Vagina (tissue), 2 donors: Measurements from ENCODE around the gene LPCAT1. TPM values are rescaled to one million over a fixed set of nuclear protein-coding genes. Genes with fewer than 3 reads are reported as not detected.
A peak's percentile ranks its signal among the peaks of the same experiment; 100 is the strongest.

Experiments
- DNase-seq, 2 donors: peaks; one replicate each; pipeline ENCODE4 v3.0.0-alpha.2; 2017; ENCODE audit errors: extremely low spot score in 2 of 2
- H3K27ac ChIP-seq: fragments of 200-600 bp; sonication (generic); one replicate; pipeline ENCODE4 v1.5.1; 2019
- H3K27me3 ChIP-seq: fragments of 200-600 bp; sonication (generic); one replicate; pipeline ENCODE4 v1.5.1; 2019
- H3K36me3 ChIP-seq, 2 donors: fragments of 200-600 bp; sonication (generic); one replicate each; pipeline ENCODE4 v1.5.1; 2017 to 2019
- H3K4me1 ChIP-seq: fragments of 200-600 bp; sonication (generic); one replicate; pipeline ENCODE4 v1.5.1; 2019
- H3K4me3 ChIP-seq, 2 donors: fragments of 200-600 bp; sonication (generic); 1 replicate in 1 of 2; 2 replicates in 1 of 2; pipeline ENCODE4 v1.5.1; 2016 to 2019
- H3K9me3 ChIP-seq: fragments of 200-600 bp; sonication (generic); one replicate; pipeline ENCODE4 v1.5.1; 2019
- CTCF ChIP-seq, 3 experiments: fragments of 450-650 bp in 2 of 3; fragments of 200-600 bp in 1 of 3; sonication (generic) in 1 of 3; IDR thresholded peaks; one replicate each; pipeline ENCODE4 v1.5.1; 2017 to 2019; ENCODE audit warnings: antibody characterized with exemption in 3 of 3, mild to moderate bottlenecking in 2 of 3, moderate library complexity in 2 of 3
- POLR2A ChIP-seq, 2 donors: fragments of 450-650 bp; IDR thresholded peaks; one replicate each; pipeline ENCODE4 v1.6.1; 2017; ENCODE audit warnings: antibody characterized with exemption in 2 of 2, mild to moderate bottlenecking in 2 of 2, moderate library complexity in 2 of 2
- POLR2AphosphoS5 ChIP-seq, 2 donors: sonication (generic); formaldehyde crosslinking; IDR thresholded peaks; one replicate each; pipeline ENCODE4 v1.9.0; 2017; ENCODE audit warnings: antibody characterized with exemption in 2 of 2, mild to moderate bottlenecking in 2 of 2, low read depth in 1 of 2; ENCODE audit not compliant: insufficient read depth in 1 of 2
- intact Hi-C: fragments of 100-400 bp; cut with DNase I; formaldehyde crosslinking; loops from one replicate; pipeline ENCODE4 v1.15.1; 2023
- total RNA-seq: library from RNA; depleted of rRNA; stranded (reverse); fragments of >200 nt; gene quantifications from one replicate; pipeline ENCODE4 v1.2.3, GENCODE V29; 2016

Gene LPCAT1
- total RNA-seq, 1 donor from 2014 or later, result 29.7 TPM

- H3K27ac ChIP-seq, result no peak overlapping the region
- TF ChIP-seq POLR2A (IDR thresholded peaks at IDR 0.05) (no peak), CTCF (IDR thresholded peaks at IDR 0.05) (no peak), POLR2AphosphoS5 (IDR thresholded peaks at IDR 0.05; ENCODE audit: insufficient read depth in 1 of 2, low read depth in 1 of 2) (no peak)
- no peak overlapping the region for H3K4me3 ChIP-seq
- no peaks in the 10 kb centered on the region for H3K9me3 ChIP-seq
- intact Hi-C loops, result no loop called here
- H3K4me1 ChIP-seq, result peaks cover 6% of the 10 kb centered on the region
- H3K27me3 ChIP-seq, result no peaks in the 10 kb centered on the region
- peaks cover 0 to 7% of the 10 kb centered on the region in 2 donors for H3K36me3 ChIP-seq
- DNase-seq, result no peak
These were observed 43.0 kb downstream of the LPCAT1 start for GRCh38 chr5:1480806-1481205.

DNA sequence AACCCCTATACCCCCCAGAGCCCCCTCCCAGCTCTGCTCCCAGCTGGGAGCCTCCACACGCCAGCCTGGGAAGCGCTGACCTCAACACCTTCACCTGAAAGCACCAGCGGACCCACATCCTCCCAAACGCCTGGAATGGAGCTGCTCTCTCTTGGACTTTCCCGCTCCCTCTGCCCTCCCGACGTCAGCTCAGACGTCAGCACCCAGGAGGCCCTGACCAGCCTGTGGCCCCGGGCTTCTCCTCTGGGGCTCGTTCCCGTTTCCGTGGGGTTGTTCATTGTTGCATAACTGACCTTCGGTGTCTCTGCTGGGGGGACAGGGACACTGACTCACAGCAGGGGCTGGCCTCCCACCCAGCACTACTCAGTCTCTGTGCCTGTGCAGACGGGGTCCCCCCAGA lies 43.5 kb downstream of the LPCAT1 start:
- Histone ChIP-seq H3K9me3 (no peaks in the 10 kb centered on the region), H3K4me3 (no peak overlapping the region), H3K27ac (peak overlapping the region; percentile 54), H3K4me1 (peaks cover 6% of the 10 kb centered on the region), H3K36me3 (peaks cover 0 to 7% of the 10 kb centered on the region in 2 donors), H3K27me3 (no peaks in the 10 kb centered on the region)
- TF ChIP-seq CTCF (IDR thresholded peaks at IDR 0.05), result no peak
- TF ChIP-seq POLR2AphosphoS5 (IDR thresholded peaks at IDR 0.05; ENCODE audit: insufficient read depth in 1 of 2, low read depth in 1 of 2), result no peak
- TF ChIP-seq POLR2A (IDR thresholded peaks at IDR 0.05), result no peak
- DNase-seq, result no peak
- intact Hi-C loops, result no loop called here

GRCh38 chr5:1479581-1480188 lies 44.1 kb downstream of the LPCAT1 start:
- Histone ChIP-seq H3K4me1 (peaks cover 6% of the 10 kb centered on the region), H3K27me3 (no peaks in the 10 kb centered on the region), H3K9me3 (no peaks in the 10 kb centered on the region), H3K27ac (peak overlapping the region; percentile 54), H3K4me3 (no peak overlapping the region), H3K36me3 (peaks cover 0 to 7% of the 10 kb centered on the region in 2 donors)
- peak in 1 of 2 donors; percentile 21 for TF ChIP-seq POLR2AphosphoS5 (IDR thresholded peaks at IDR 0.05; ENCODE audit: insufficient read depth in 1 of 2, low read depth in 1 of 2)
- TF ChIP-seq CTCF (IDR thresholded peaks at IDR 0.05), result peak; percentile 43 to 52 (median 46)
- TF ChIP-seq POLR2A (IDR thresholded peaks at IDR 0.05), result no peak
- intact Hi-C loops, result no loop called here
- DNase-seq, result no peak

GRCh38 chr5:1479066-1479465 lies 44.7 kb downstream of the LPCAT1 start:
- no peak overlapping the region for H3K4me3 ChIP-seq
- peak overlapping the region; percentile 16 for H3K27ac ChIP-seq
- H3K4me1 ChIP-seq, result peaks cover 6% of the 10 kb centered on the region
- no peaks in the 10 kb centered on the region for H3K9me3 ChIP-seq
- intact Hi-C loops, result no loop called here
- DNase-seq, result no peak
- no peaks in the 10 kb centered on the region for H3K27me3 ChIP-seq
- no peak for TF ChIP-seq POLR2A (IDR thresholded peaks at IDR 0.05)
- TF ChIP-seq CTCF (IDR thresholded peaks at IDR 0.05), result no peak
- no peak for TF ChIP-seq POLR2AphosphoS5 (IDR thresholded peaks at IDR 0.05; ENCODE audit: insufficient read depth in 1 of 2, low read depth in 1 of 2)
- peaks cover 0 to 7% of the 10 kb centered on the region in 2 donors for H3K36me3 ChIP-seq

DNA sequence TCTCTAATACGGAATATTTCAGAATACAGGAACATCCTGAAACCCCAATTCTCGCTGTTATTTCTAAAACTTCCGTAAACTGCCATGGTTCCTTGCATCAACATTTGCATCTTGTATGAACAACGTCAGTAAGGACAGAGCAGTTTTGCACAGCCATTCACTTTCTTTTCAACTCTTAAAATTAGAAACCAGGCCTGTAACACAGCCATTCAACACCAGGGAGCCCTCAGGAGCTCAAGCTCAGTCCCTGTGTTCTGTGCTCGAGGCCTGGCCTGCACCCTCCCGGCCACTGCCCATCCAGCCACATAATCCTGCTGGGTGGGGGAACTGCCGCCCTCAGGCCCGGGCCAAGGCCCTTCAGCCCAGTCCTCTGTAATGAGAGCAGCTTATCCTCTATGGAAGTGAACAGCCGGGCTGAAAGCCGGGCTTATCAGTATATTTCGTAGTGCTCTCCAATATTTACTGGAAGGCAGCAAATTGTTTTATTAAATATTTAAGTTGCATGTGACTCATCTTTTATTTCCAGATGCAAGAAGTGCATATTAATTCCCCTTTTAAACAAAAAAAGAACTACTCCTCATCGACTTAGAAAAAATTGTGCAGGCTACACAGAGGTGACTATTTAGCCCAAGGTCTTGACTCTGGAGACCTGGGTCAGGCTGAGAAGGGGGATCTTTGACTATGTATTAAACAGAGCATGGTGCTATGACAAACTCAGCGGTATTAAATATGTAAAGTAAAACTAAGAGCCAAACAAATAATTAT lies 45.3 kb downstream of the LPCAT1 start:
- DNase-seq, result no peak
- Histone ChIP-seq H3K27ac (peak overlapping the region; percentile 16), H3K9me3 (no peaks in the 10 kb centered on the region), H3K4me1 (peaks cover 6% of the 10 kb centered on the region), H3K27me3 (no peaks in the 10 kb centered on the region), H3K36me3 (peaks cover 0 to 7% of the 10 kb centered on the region in 2 donors), H3K4me3 (no peak overlapping the region)
- TF ChIP-seq POLR2A (IDR thresholded peaks at IDR 0.05) (no peak), CTCF (IDR thresholded peaks at IDR 0.05) (no peak), POLR2AphosphoS5 (IDR thresholded peaks at IDR 0.05; ENCODE audit: insufficient read depth in 1 of 2, low read depth in 1 of 2) (no peak)
- intact Hi-C loops, result no loop called here
